Neural crest cell (in vitro differentiated cells): ENCODE data around the gene EXOC3L2. TPM values are rescaled to one million over a fixed set of nuclear protein-coding genes. Genes with fewer than 3 reads are reported as not detected.
A peak's percentile ranks its signal among the peaks of the same experiment; 100 is the strongest.

Source experiments
- DNase-seq: peaks from one replicate; pipeline ENCODE4 v3.0.0; 2021; ENCODE audit warnings: low read depth, mixed read lengths, low spot score
- H3K27ac Mint-ChIP-seq: one replicate; pipeline ENCODE4 v1.8.0; 2021; ENCODE audit warnings: mild to moderate bottlenecking, mixed read lengths; ENCODE audit not compliant: unreplicated experiment
- H3K27me3 Mint-ChIP-seq: 2 replicates; pipeline ENCODE4 v1.8.0; 2021; ENCODE audit warnings: low read depth, mild to moderate bottlenecking, mixed read lengths
- H3K36me3 Mint-ChIP-seq: 2 replicates; pipeline ENCODE4 v1.8.0; 2021; ENCODE audit warnings: low read depth, mild to moderate bottlenecking, mixed read lengths
- H3K4me1 Mint-ChIP-seq: 2 replicates; pipeline ENCODE4 v1.8.0; 2021; ENCODE audit warnings: mixed read lengths
- H3K4me3 Mint-ChIP-seq: one replicate; pipeline ENCODE4 v1.8.0; 2021; ENCODE audit warnings: mild to moderate bottlenecking, mixed read lengths
- H3K9me3 Mint-ChIP-seq: 2 replicates; pipeline ENCODE4 v1.8.0; 2021; ENCODE audit warnings: mixed read lengths
- CTCF ChIP-seq: fragments of 200-600 bp; sonication (generic); conservative IDR thresholded peaks from 2 replicates; pipeline ENCODE4 v1.5.0; 2021; ENCODE audit warnings: antibody characterized with exemption, mild to moderate bottlenecking
- total RNA-seq: library from RNA; stranded (reverse); gene quantifications from 2 replicates; pipeline ENCODE4 v1.2.1, GENCODE V29; 2021

The EXOC3L2 gene
- total RNA-seq, 1 donor from 2014 or later: 0.91 TPM

- Mint-ChIP-seq H3K4me3 (no peak overlapping the region), H3K4me1 (peaks cover 6% of the 10 kb centered on the region), H3K36me3 (no peaks in the 10 kb centered on the region), H3K27ac (no peak overlapping the region), H3K9me3 (no peaks in the 10 kb centered on the region), H3K27me3 (peaks cover 35% of the 10 kb centered on the region)
- peak; percentile 43 for DNase-seq
- peak; percentile 56 for TF ChIP-seq CTCF
Observed at GRCh38 chr19:45200568-45200967, 44.6 kb downstream of the EXOC3L2 start.

GRCh38 chr19:45195764-45196163, 49.4 kb downstream of the EXOC3L2 start:
- no peak overlapping the region for H3K4me3 Mint-ChIP-seq
- H3K27me3 Mint-ChIP-seq: peaks cover 30% of the 10 kb centered on the region
- no peak for TF ChIP-seq CTCF
- H3K36me3 Mint-ChIP-seq: no peaks in the 10 kb centered on the region
- no peaks in the 10 kb centered on the region for H3K9me3 Mint-ChIP-seq
- peaks cover 11% of the 10 kb centered on the region for H3K4me1 Mint-ChIP-seq
- H3K27ac Mint-ChIP-seq: no peak overlapping the region
- DNase-seq: no peak

- DNase-seq: no peak
- no peak overlapping the region for H3K4me3 Mint-ChIP-seq
- no peak for TF ChIP-seq CTCF
- no peak overlapping the region for H3K27ac Mint-ChIP-seq
- H3K36me3 Mint-ChIP-seq: no peaks in the 10 kb centered on the region
- H3K4me1 Mint-ChIP-seq: peaks cover 5% of the 10 kb centered on the region
- H3K27me3 Mint-ChIP-seq: peaks cover 8% of the 10 kb centered on the region
- H3K9me3 Mint-ChIP-seq: no peaks in the 10 kb centered on the region
Observed at GRCh38 chr19:45191375-45191774, 53.8 kb downstream of the EXOC3L2 start.

GRCh38 chr19:45189971-45190370, 55.2 kb downstream of the EXOC3L2 start:
- Mint-ChIP-seq H3K36me3 (no peaks in the 10 kb centered on the region), H3K4me1 (peaks cover 5% of the 10 kb centered on the region), H3K9me3 (no peaks in the 10 kb centered on the region), H3K27ac (no peak overlapping the region), H3K27me3 (peaks cover 4% of the 10 kb centered on the region), H3K4me3 (no peak overlapping the region)
- DNase-seq: no peak
- no peak for TF ChIP-seq CTCF

- peak; percentile 71 for TF ChIP-seq CTCF
- H3K9me3 Mint-ChIP-seq: no peaks in the 10 kb centered on the region
- no peaks in the 10 kb centered on the region for H3K36me3 Mint-ChIP-seq
- no peak overlapping the region for H3K4me3 Mint-ChIP-seq
- DNase-seq: no peak
- H3K4me1 Mint-ChIP-seq: peaks cover 4% of the 10 kb centered on the region
- no peak overlapping the region for H3K27ac Mint-ChIP-seq
- H3K27me3 Mint-ChIP-seq: peaks cover 2% of the 10 kb centered on the region
Observed at GRCh38 chr19:45187421-45188100, 57.6 kb downstream of the EXOC3L2 start.
